GM18526 (cell line): ENCODE results near the gene CYP2J2.
A peak's percentile ranks its signal among the peaks of the same experiment; 100 is the strongest.

Experiments used
- POLR2A ChIP-seq: IDR thresholded peaks from 3 replicates; pipeline ENCODE4 v1.6.1; 2011; ENCODE audit not compliant: insufficient read length; ENCODE audit errors: extremely low read depth

CYP2J2 gene, protein sequence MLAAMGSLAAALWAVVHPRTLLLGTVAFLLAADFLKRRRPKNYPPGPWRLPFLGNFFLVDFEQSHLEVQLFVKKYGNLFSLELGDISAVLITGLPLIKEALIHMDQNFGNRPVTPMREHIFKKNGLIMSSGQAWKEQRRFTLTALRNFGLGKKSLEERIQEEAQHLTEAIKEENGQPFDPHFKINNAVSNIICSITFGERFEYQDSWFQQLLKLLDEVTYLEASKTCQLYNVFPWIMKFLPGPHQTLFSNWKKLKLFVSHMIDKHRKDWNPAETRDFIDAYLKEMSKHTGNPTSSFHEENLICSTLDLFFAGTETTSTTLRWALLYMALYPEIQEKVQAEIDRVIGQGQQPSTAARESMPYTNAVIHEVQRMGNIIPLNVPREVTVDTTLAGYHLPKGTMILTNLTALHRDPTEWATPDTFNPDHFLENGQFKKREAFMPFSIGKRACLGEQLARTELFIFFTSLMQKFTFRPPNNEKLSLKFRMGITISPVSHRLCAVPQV

DNA sequence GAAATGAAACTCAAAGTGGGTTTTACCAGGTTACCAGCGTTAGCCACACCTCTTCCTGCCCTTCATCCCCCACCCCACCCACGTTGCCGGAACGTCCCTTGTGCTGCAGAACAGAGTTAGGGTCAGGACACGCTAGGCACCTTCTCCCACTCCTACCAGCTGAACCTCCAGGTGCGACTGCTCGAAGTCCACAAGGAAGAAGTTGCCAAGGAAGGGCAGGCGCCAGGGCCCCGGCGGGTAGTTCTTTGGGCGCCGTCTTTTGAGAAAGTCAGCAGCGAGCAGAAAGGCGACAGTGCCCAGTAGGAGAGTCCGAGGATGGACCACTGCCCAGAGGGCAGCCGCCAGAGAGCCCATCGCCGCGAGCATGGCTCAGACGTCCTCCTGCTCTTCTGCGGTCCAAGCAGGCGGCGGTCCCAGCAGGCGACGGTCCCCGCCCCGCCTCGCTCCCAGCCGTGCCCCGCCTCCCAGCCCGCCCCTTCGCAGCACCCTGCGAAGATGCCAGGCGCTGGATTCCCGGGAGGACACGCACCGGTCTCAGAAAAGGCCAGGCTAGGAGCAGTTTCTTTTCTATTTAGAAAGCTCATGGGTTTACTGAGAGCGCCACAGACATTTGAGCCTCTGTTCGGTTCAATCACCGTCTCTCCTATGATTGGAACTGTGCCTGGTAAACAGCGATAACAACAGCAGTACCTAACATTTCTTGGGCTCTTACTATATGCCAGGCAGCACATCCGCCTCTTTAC, at the start of gene CYP2J2:
TSS of gene CYP2J2 (minus strand) at position 393 of the 743 bp plus-strand sequence. CDS start at position 366, 27 bp downstream.
- TF ChIP-seq POLR2A, result peak; percentile 52

DNA sequence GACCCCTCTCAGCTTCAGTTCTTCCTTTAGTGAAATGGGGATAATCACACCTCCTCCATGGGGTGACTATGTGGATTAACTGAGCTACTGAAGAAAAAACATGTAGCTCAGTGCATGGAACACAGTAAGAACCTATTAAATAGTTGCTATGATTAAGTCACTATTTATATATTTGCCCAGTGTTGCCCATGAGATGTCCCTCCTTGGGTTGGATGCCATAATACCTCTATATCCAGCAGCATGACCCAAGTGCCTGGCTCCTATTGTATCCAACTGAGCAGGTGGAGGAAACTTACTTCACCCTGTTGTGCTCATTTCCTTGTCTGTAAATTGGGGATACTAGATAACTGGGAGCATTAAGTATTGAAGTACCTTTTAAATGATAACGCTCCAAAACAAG, 47.1 kb upstream of the CYP2J2 start:
- no peak for TF ChIP-seq POLR2A

DNA sequence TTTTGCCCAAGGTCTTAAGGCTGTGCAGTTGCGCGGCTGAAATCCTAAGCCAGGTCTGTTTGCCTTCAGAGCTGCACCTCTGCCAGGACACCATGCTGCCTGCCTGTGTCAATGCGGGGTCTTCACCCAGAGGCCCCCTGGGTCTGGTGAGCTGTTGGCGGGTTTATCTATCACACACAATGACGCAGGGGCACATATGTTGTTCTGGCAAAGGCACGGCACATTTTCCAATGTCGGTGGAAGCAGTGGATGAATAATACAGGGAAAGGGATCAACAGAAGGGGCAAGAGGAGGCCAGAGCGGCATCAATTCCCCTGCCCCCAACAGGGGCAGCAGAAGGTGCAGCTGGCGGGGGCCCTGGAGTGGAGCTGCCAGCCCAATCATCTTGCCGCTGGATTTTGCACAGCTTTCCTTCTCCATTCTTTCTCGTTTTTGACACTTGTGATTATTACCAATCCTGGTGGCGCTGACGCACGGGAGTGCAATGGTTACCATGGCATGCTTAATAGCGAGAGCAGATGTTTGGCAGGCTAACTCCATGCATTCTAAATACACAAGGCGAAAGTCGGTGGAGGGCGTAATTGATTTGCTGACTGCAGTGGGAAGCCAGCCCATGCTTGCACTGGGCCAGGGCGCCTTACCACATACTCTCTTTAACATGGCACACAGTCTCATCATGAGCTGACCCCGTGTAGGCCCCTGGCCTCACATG, 45.8 kb upstream of the CYP2J2 start:
- no peak for TF ChIP-seq POLR2A

DNA sequence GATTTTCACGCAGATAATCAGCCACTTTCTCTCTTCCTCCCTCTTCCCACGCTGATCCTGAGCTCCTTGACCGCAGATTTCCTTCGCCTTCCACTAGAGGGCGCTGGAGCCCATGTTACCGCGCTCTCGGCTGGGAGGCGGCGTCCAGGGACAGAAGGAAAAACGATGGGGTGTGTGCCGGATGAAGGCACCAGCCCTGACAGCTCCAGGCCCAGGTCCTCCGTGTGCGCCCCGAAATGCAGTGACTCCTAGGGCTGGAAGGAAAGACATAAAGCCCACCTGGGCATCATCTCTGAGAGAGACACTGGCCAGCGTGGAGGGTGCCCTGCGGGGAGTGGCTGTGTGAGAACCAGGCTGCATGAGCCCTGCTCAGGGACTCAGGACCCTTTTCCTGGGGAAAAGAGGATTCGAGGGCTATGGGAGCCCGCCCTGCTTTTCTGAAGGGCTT, 44.9 kb upstream of the CYP2J2 start:
- TF ChIP-seq POLR2A, result no peak

DNA sequence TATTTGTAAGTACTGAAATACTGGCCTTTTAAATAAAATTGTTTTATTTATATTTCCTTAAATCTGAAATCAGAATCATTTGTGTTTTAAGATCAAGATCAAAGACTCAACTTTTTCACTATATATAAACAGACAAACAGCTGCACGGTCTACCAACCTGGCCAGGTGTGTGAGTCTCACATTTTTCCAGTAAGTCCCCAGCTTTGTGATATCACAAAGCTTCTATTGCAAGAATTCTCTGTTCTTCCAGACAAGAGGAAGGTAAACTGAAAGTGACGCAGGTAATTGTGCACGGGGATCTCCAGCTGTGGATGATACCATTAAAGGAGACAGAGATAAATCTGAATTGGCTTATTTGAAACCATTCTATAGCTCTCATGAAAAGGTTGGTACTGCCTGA, 41.2 kb upstream of the CYP2J2 start:
- no peak for TF ChIP-seq POLR2A

DNA sequence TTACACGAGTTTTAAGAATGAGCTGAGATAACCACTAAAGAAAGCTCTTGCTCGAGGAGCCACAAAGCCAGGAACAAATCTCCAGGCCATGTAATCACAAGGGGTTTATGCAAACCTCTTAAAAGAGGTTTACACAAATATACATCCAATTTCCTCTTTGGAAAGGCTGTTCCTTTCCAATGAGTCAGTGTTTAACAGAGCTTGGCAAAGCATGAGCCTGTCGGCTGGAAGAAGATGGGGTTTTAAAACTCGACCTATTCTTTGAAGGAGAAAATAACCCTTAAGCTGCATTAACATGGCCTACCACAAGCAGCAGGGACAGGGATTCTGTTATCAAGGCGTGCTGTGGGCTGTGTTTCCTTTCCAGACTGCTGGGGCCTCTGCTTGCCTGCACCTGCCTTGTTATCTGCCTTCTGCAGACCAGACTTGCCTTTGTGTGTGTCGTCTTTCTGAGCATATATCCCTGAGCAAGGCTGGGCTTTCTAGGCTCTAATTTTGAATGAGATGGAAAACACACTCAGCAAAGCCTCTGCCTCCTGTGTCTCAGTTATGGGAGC, 40.6 kb upstream of the CYP2J2 start:
- no peak for TF ChIP-seq POLR2A

DNA sequence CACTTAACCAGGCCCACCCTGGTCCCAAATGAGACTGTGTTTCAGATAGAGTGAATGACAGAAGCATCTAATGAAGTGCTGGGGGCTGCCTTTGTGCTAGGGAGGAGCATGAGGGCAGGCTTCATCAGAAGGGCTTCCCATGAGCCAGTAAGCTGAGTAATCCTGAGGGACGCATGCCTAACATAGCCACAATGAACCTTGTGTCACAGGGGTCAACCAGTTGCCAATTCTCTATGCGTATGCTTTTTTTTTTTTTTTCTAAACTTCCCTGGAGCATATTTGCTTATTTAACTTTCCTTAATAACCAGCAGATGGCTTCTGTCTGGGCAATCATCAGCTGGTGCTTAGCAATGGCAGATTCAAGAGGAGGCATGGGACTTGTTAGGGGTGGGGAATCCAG, 25.5 kb upstream of the CYP2J2 start:
- no peak for TF ChIP-seq POLR2A

- no peak for TF ChIP-seq POLR2A
Measured at GRCh38 chr1:59949648-59950047, 23.1 kb upstream of the CYP2J2 start.

- TF ChIP-seq POLR2A, result no peak
Measured at GRCh38 chr1:59948990-59949389, 22.4 kb upstream of the CYP2J2 start.

DNA sequence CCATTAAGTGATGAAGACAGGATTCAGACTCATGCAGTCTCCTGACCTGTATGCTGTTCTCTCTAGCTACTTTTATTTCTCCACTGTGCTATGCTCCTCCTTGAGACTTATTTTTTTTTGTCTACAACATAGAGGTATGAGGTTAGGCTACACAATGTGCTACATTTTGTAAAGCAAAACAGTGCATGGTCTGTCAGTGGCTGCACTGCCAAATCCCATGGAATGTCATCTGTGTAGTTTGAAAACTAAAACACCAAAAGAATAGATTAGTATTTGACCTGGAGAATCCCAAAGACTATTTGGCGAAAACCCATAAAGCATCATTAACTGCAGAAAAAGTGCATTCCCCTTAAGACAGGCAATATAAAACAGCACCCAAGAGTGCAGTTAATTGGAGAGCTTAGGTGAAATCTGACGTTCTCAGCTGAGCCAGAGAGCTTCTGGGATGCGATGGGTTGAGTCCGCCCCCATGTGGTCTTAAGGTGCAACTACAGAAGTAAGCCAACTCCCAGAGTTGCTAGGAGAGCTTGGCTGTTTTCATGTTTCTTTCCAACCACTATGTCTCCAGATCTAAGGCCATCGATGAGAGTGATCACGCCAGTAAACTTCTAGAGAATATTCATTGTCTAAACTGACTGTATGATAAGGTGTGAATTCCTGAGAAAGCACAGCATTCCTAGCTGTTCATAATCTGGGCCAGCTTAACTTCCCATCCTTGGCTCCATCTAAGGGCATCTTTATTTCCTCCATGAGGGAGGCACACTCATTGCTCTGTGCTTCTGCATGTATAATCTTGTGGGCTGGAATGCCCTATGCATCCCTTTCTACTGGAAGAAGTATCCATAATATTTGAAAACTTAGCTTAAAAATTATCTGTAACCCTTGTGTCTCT, 20.7 kb upstream of the CYP2J2 start:
- no peak for TF ChIP-seq POLR2A

DNA sequence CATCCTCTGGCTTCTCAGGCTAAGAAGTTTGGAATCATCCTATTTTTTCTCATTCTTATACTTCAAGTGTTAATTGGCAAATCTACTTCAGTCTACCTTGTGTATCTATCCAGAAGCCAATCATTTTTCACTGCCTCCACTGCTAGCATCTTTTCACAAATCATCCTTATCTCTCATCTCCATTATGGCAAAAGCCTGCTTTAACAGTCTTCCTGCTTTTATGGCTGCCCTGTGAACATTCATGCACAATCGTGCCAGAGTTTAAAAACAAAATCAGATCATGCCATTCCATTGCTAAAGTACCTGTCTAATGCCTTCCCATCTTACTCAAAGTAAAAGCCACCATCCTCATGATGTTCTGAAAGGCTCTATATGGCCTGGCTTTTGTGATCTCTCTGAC, 19.2 kb upstream of the CYP2J2 start:
- no peak for TF ChIP-seq POLR2A

- TF ChIP-seq POLR2A, result no peak
Measured at GRCh38 chr1:59939393-59939792, 12.8 kb upstream of the CYP2J2 start.

DNA sequence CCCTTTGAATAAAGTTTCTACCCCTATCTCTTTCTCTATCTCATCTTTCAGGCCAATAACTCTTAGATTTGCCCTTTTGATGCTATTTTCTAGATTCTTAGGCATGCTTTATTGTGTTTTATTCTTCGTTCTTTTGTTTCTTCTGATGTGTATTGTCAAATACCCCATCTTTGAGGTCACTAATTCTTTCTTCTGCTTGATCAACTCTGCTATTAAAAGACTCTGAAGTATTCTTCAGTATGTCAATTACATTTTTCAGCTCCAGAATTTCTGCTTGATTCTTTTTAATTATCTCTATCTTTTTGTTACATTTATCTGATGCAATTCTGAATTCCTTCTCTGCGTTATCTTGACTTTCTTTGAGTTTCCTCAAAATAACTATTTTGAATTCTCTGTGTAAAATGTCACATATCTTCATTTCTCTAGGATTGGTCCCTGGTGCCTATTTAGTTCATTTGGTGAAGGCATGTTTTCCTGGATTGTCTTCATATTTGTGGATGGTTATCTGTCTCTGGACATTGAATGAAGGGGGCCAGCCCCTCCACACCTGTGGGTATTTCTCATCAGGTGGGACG, 11.2 kb upstream of the CYP2J2 start:
- TF ChIP-seq POLR2A, result no peak

GRCh38 chr1:59936358-59936821, 9.8 kb upstream of the CYP2J2 start:
- no peak for TF ChIP-seq POLR2A
